NT2/D1 (cell line): ENCODE data around the gene ALDH1A1.
A peak's percentile ranks its signal among the peaks of the same experiment; 100 is the strongest.

Source experiments
- DNase-seq: peaks from one replicate; pipeline ENCODE4 v3.0.0-alpha.2; 2011; ENCODE audit warnings: low read depth, low spot score
- H3K27me3 ChIP-seq: 2 replicates; pipeline ENCODE4 v1.6.0; 2011; ENCODE audit warnings: mild to moderate bottlenecking; ENCODE audit not compliant: insufficient read length, insufficient read depth
- H3K36me3 ChIP-seq: 2 replicates; pipeline ENCODE4 v1.6.1; 2011; ENCODE audit warnings: mild to moderate bottlenecking, low read length, mixed read lengths; ENCODE audit not compliant: insufficient read depth, insufficient read length
- H3K4me1 ChIP-seq: 2 replicates; pipeline ENCODE4 v1.5.1; 2011; ENCODE audit not compliant: insufficient read depth, insufficient read length
- H3K4me3 ChIP-seq: 2 replicates; pipeline ENCODE4 v1.5.1; 2011; ENCODE audit warnings: low read depth; ENCODE audit not compliant: insufficient read length
- H3K9ac ChIP-seq: 2 replicates; pipeline ENCODE4 v1.6.0; 2011; ENCODE audit warnings: low read depth; ENCODE audit not compliant: insufficient read length
- H3K9me3 ChIP-seq: 2 replicates; pipeline ENCODE4 v1.5.1; 2011; ENCODE audit warnings: mild to moderate bottlenecking, low read length; ENCODE audit not compliant: insufficient read depth
- SUZ12 ChIP-seq: IDR thresholded peaks from 2 replicates; pipeline ENCODE4 v1.6.1; 2011; ENCODE audit not compliant: insufficient read length, insufficient read depth; ENCODE audit errors: extremely low read depth
- YY1 ChIP-seq: IDR thresholded peaks from 2 replicates; pipeline ENCODE4 v1.6.1; 2011; ENCODE audit not compliant: insufficient read length, insufficient read depth
- ZNF274 ChIP-seq: IDR thresholded peaks from 2 replicates; pipeline ENCODE4 v1.6.1; 2011; ENCODE audit warnings: mild to moderate bottlenecking, low read depth, low read length

Gene ALDH1A1

DNA sequence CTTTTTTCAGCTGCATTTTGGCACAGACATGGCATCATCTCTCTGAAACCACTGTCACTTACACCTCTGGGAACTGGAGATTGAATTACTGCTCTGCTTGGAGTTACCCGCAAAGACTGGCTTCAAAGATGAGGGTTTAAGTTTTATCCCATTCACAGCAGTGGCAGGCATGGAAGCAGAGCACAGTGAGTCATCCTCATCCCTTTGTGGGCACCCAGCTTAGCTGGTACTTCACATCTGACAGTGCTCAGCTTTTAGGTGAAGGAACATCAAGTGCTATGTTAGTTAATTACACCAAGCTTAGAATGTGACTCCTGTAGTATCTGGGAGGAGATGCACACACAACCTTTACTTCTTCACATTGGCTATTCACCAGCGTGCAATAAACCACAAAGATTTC is 24.8 kb upstream of the ALDH1A1 start:
- TF ChIP-seq SUZ12 (no peak), YY1 (no peak), ZNF274 (no peak)
- no peaks in the 10 kb centered on the region for H3K9me3 ChIP-seq

DNA sequence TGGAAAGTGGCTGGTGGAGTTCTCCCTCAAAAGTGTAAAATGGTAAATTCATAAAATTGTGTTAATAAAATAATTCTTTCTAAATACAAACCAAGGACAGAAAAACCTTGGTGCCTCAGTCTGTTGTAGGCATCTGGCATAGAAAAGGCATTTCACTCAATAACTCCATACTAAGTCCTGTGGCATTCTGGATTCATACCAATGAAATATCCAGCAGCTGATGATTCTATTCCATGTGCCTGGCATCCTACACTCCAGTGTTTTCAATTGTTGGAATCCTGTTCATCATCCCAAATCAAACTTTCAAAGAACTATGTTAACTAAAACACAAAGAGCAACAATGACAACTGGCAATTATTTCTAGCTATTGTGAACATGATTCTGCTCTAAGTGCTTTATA is 21.6 kb upstream of the ALDH1A1 start:
- H3K4me1 ChIP-seq, result no peaks in the 10 kb centered on the region
- H3K36me3 ChIP-seq, result no peaks in the 10 kb centered on the region
- DNase-seq, result no peak
- TF ChIP-seq YY1, result no peak
- TF ChIP-seq SUZ12, result no peak
- no peak for TF ChIP-seq ZNF274
- H3K27me3 ChIP-seq, result no peaks in the 10 kb centered on the region
- H3K9me3 ChIP-seq, result no peaks in the 10 kb centered on the region
- H3K4me3 ChIP-seq, result no peak overlapping the region
- H3K9ac ChIP-seq, result no peak overlapping the region

More for the DNA sequence above, 24.8 kb upstream of the ALDH1A1 start:
- DNase-seq, result no peak
- Histone ChIP-seq H3K4me1 (no peaks in the 10 kb centered on the region), H3K27me3 (no peaks in the 10 kb centered on the region), H3K9ac (no peak overlapping the region), H3K36me3 (no peaks in the 10 kb centered on the region), H3K4me3 (no peak overlapping the region)

DNA sequence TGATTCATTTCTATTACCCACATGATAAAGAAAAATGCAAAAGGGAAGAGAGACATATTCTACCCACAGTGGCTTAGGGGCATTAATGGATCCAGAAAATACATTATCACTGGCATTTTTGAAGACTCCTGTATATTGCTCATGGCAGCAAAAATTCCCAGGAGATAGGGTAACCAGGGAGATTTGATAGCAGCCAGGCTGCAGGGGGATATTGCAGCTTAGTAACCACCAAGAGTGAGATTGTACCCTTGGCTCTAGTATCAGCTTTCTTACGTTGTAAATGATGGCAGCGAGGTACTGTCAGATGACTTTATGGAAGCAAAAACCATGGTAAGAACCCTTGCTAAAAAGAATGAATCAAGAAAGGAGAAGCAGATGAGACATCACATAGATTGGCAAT is 19.8 kb upstream of the ALDH1A1 start:
- no peaks in the 10 kb centered on the region for H3K9me3 ChIP-seq
- no peak overlapping the region for H3K9ac ChIP-seq
- no peaks in the 10 kb centered on the region for H3K4me1 ChIP-seq
- no peak overlapping the region for H3K4me3 ChIP-seq
- TF ChIP-seq ZNF274 (no peak), YY1 (no peak), SUZ12 (no peak)
- no peaks in the 10 kb centered on the region for H3K27me3 ChIP-seq
- no peak for DNase-seq
- H3K36me3 ChIP-seq, result no peaks in the 10 kb centered on the region

- TF ChIP-seq YY1 (no peak), SUZ12 (no peak), ZNF274 (no peak)
- no peak overlapping the region for H3K9ac ChIP-seq
- DNase-seq, result no peak
- H3K36me3 ChIP-seq, result no peaks in the 10 kb centered on the region
- H3K9me3 ChIP-seq, result no peaks in the 10 kb centered on the region
- no peak overlapping the region for H3K4me3 ChIP-seq
- no peaks in the 10 kb centered on the region for H3K4me1 ChIP-seq
- no peaks in the 10 kb centered on the region for H3K27me3 ChIP-seq
Measured at GRCh38 chr9:72971411-72971810, 18.6 kb upstream of the ALDH1A1 start.

DNA sequence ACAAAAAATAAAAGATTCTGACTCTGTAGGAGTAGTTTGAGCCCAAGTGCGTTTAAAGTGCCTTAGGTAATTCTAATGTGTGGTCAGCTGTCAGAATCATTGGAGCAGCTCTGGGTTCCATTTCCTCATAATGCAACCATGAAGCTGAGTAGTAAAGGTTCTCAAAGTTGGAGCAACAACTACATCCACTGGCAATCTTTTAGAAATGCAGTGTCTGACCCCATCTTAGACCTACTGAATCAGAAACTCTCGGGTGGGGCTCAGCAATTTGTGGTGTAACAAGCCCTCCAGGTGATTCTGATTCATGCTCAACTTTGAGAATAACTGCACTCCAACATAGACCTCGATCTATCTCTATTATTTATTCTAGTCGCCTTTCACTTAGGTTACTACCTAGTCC is 7.6 kb upstream of the ALDH1A1 start:
- Histone ChIP-seq H3K4me1 (peaks cover 3% of the 10 kb centered on the region), H3K27me3 (no peaks in the 10 kb centered on the region), H3K36me3 (no peaks in the 10 kb centered on the region), H3K4me3 (no peak overlapping the region), H3K9me3 (peaks cover 11% of the 10 kb centered on the region; the same call in 1 of the 2 replicates), H3K9ac (no peak overlapping the region)
- no peak for DNase-seq
- TF ChIP-seq ZNF274, result no peak
- no peak for TF ChIP-seq YY1
- TF ChIP-seq SUZ12, result no peak

DNA sequence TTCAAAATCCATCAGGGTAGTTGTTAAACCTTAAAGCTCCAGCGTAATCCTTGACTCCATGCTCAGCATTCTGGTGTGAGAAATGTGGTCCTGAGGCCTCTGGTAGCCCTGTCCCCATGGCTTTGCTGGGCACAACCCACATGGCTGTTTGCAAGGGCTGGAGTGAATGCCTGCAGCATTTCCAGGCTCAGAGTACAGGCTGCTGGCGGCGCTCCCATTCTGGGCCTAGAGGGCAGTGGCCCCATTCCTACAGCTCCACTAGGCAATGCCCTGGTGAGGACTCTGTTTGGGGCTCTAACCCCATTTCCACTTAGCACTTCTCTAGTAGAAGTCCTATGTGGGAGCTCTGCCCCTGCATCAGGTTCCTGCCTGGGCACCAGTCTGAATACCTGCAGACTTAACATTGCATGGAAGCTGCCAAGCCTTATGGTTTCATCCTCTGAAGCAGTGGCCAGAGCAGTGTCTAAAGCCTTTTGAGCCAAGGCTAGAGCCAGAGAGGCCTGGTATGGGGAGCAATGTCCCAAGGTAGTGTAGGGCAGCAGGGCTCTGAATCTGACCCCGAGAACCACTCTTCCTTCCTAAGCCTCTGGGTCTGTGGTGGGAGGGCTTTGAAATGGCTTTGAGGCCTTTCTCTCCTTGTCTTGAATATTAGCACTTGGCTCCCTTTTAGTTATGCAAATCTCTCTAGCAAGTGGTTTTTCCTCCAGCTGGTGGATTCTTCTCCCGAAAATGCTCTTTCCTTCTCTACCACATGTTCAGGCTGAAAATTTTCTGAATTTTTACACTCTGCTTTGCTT is 5.8 kb upstream of the ALDH1A1 start:
- Histone ChIP-seq H3K9me3 (peaks cover 11% of the 10 kb centered on the region; the same call in 1 of the 2 replicates), H3K9ac (peak overlapping the region; percentile 13), H3K36me3 (no peaks in the 10 kb centered on the region), H3K4me3 (no peak overlapping the region), H3K4me1 (peaks cover 3% of the 10 kb centered on the region), H3K27me3 (no peaks in the 10 kb centered on the region)
- TF ChIP-seq ZNF274 (no peak), SUZ12 (no peak), YY1 (no peak)
- DNase-seq, result peak; percentile 68

DNA sequence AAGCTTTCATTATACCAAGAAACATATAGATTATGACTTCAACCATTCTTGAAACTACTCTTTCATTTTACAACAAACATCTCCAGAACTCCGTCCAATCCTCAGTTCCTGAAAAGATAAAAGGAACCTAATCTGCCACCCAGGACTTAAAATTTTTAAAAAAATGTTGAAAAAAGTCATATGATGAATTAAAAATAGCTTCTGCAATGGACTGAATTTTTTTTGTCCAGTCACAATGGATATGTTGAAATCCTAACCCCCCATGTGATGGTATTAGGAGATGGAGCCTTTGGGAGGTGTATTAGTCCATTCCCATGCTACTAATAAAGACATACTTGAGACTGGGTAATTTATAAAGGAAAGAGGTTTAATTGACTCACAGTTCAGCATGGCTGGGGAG is 2.7 kb upstream of the ALDH1A1 start:
- peaks cover 11% of the 10 kb centered on the region; the same call in 1 of the 2 replicates for H3K9me3 ChIP-seq
- no peaks in the 10 kb centered on the region for H3K27me3 ChIP-seq
- no peak overlapping the region for H3K9ac ChIP-seq
- no peak for DNase-seq
- H3K4me3 ChIP-seq, result no peak overlapping the region
- peaks cover 3% of the 10 kb centered on the region for H3K4me1 ChIP-seq
- no peak for TF ChIP-seq ZNF274
- TF ChIP-seq YY1, result no peak
- no peak for TF ChIP-seq SUZ12
- H3K36me3 ChIP-seq, result no peaks in the 10 kb centered on the region
